Colonic mucosa (tissue), 4 donors: ENCODE results near the gene CBLL2. TPM values are rescaled to one million over a fixed set of nuclear protein-coding genes. Genes with fewer than 3 reads are reported as not detected.

Source experiments
- DNase-seq: peaks from one replicate; pipeline ENCODE4 v3.0.0-alpha.2; 2020
- H3K27ac ChIP-seq: fragments of 200-600 bp; one replicate; pipeline ENCODE4 v1.8.0; 2021
- H3K27me3 ChIP-seq: fragments of 200-600 bp; one replicate; pipeline ENCODE4 v1.8.0; 2021
- H3K36me3 ChIP-seq: fragments of 200-600 bp; one replicate; pipeline ENCODE4 v1.8.0; 2021
- H3K4me1 ChIP-seq: fragments of 200-600 bp; one replicate; pipeline ENCODE4 v1.8.0; 2021; ENCODE audit warnings: mild to moderate bottlenecking
- H3K4me3 ChIP-seq: fragments of 200-600 bp; one replicate; pipeline ENCODE4 v1.8.0; 2021
- H3K9ac ChIP-seq, 2 donors: one replicate each; pipeline ENCODE4 v1.7.0; 2013; ENCODE audit warnings: control low read depth in 2 of 2, low read depth in 2 of 2, low read length in 2 of 2
- H3K9me3 ChIP-seq: fragments of 200-600 bp; one replicate; pipeline ENCODE4 v1.8.0; 2021
- intact Hi-C: fragments of 100-400 bp; cut with DNase I; formaldehyde crosslinking; loops from one replicate; pipeline ENCODE4 v1.14.1; 2022
- total RNA-seq, 2 donors: library from RNA; stranded (reverse); fragmentation: NEBNext Ultra II Directional in 1 of 2; extraction: Animal tissue kit (Norgen Biotek cat#: 25700) in 1 of 2; gene quantifications; one replicate each; pipeline ENCODE4 v1.2.1, GENCODE V29; 2021
- TF ChIP-seq, protein P1 (sequence below): fragments of 200-600 bp; IDR thresholded peaks from one replicate; pipeline ENCODE4 v1.8.0; 2022; ENCODE audit warnings: antibody characterized with exemption, mild to moderate bottlenecking
- donor health status: healthy.
- donor health status: DM: no; HTN: no; CAD: no.
- donor health status: DM: no; HTN: no; CAD: no.

Gene CBLL2, protein sequence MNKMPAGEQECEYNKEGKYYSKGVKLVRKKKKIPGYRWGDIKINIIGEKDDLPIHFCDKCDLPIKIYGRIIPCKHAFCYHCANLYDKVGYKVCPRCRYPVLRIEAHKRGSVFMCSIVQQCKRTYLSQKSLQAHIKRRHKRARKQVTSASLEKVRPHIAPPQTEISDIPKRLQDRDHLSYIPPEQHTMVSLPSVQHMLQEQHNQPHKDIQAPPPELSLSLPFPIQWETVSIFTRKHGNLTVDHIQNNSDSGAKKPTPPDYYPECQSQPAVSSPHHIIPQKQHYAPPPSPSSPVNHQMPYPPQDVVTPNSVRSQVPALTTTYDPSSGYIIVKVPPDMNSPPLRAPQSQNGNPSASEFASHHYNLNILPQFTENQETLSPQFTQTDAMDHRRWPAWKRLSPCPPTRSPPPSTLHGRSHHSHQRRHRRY
- total RNA-seq: not detected

DNA sequence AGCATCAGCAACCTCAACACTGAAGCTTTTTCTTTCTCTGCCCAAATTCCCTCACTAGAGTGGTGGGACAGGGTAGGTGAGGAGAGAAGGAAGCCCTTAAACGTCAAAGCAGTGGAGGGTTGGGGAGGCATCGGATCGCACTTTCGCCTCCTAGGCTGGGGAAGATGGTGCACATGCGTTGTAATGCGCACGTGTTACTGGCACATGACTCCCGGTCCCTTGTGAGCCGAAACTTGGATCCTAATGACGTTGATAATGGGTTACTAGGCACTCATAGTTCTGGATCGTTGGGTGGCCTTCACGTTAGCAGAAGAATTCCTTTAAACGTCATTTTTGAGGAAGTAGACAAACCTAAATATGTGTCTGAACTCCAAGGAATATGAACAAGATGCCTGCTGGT lies at the start of gene CBLL2:
TSS of gene CBLL2 (plus strand) at position 301 of the 400 bp plus-strand sequence. CDS start at position 380, 79 bp downstream.
- intact Hi-C loops: no loop called here
- Histone ChIP-seq H3K9ac (no peak within 1 kb of the TSS), H3K36me3 (no peaks in the 10 kb centered on the region)

DNA sequence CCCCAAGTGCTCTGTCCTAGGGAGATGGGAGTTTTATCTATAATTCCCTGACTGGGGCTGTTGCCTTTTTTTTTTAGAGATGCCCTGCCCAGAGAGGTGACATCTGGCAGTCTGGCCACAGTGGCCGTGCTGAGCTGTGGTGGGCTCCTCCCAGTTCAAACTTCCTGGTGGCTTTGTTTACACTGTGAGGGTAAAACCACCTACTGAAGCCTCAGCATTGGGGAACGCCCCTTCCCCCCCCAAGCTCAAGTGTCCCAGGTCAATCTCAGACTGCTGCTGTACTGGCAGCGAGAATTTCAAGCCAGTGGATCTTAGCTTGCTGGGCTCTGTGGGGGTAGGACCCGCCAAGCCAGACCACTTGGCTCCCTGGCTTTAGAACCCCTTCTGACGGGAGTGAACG lies 38.3 kb upstream of the CBLL2 start:
- H3K4me3 ChIP-seq: no peak overlapping the region
- no peaks in the 10 kb centered on the region for H3K27me3 ChIP-seq
- H3K27ac ChIP-seq: no peak overlapping the region
- H3K4me1 ChIP-seq: no peaks in the 10 kb centered on the region
- H3K9ac ChIP-seq: no peak overlapping the region
- no peak for DNase-seq
- intact Hi-C loops: no loop called here
- H3K9me3 ChIP-seq: no peaks in the 10 kb centered on the region
- TF ChIP-seq, protein P1, sequence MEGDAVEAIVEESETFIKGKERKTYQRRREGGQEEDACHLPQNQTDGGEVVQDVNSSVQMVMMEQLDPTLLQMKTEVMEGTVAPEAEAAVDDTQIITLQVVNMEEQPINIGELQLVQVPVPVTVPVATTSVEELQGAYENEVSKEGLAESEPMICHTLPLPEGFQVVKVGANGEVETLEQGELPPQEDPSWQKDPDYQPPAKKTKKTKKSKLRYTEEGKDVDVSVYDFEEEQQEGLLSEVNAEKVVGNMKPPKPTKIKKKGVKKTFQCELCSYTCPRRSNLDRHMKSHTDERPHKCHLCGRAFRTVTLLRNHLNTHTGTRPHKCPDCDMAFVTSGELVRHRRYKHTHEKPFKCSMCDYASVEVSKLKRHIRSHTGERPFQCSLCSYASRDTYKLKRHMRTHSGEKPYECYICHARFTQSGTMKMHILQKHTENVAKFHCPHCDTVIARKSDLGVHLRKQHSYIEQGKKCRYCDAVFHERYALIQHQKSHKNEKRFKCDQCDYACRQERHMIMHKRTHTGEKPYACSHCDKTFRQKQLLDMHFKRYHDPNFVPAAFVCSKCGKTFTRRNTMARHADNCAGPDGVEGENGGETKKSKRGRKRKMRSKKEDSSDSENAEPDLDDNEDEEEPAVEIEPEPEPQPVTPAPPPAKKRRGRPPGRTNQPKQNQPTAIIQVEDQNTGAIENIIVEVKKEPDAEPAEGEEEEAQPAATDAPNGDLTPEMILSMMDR: no peak
- H3K36me3 ChIP-seq: no peaks in the 10 kb centered on the region

More for the DNA sequence above, at the start of gene CBLL2:
- no peaks in the 10 kb centered on the region for H3K9me3 ChIP-seq
- no peak within 1 kb of the TSS for H3K4me3 ChIP-seq
- H3K27me3 ChIP-seq: no peaks in the 10 kb centered on the region
- TF ChIP-seq, protein P1: no peak
- no peak for DNase-seq
- no peaks in the 10 kb centered on the region for H3K4me1 ChIP-seq
- no peak within 1 kb of the TSS for H3K27ac ChIP-seq

DNA sequence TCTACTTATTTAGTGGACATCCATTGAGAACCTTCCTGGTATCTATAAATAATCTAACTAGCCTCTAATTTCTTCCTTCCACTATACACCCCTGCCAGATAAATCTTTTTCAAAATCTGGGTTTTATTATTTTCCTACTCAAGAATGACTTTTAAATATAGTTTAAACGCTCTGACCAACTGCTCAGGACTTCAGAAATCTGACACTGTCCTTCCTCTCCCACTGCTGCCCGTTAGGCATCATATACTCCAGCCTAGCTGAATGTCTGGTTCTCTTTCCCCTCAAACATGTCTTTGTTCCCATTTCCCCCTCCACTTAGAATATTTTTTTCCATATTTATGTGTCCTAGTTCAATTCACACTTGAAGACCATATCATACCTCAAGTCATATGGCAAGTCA lies 35.2 kb upstream of the CBLL2 start:
- H3K4me3 ChIP-seq: no peak overlapping the region
- no peaks in the 10 kb centered on the region for H3K9me3 ChIP-seq
- H3K36me3 ChIP-seq: no peaks in the 10 kb centered on the region
- H3K9ac ChIP-seq: no peak overlapping the region
- H3K27me3 ChIP-seq: no peaks in the 10 kb centered on the region
- no peak for DNase-seq
- TF ChIP-seq, protein P1: no peak
- no peak overlapping the region for H3K27ac ChIP-seq
- no peaks in the 10 kb centered on the region for H3K4me1 ChIP-seq
- intact Hi-C loops: no loop called here

DNA sequence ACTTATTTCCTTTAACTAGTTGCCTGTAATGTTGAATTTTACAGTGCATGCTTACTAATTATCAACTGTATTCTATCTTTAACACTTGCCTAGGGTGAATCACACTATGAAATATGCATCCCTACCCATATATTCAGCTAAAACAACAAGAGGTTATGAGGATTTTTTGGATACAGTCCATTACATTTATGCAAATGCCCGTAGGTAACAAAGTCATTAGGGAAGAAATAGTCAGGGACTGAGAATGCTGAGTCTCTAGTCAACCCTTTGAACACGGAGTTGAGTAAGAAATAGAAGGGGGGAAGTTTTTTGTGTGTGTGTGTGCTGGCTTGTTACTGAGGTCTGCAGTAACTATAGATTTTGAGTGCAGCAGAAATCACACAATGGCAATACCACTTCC lies 26.1 kb upstream of the CBLL2 start:
- H3K4me3 ChIP-seq: no peak overlapping the region
- TF ChIP-seq, protein P1: no peak
- no peak overlapping the region for H3K27ac ChIP-seq
- H3K9ac ChIP-seq: no peak overlapping the region
- no peaks in the 10 kb centered on the region for H3K36me3 ChIP-seq
- DNase-seq: no peak
- no peaks in the 10 kb centered on the region for H3K9me3 ChIP-seq
- intact Hi-C loops: no loop called here
- no peaks in the 10 kb centered on the region for H3K4me1 ChIP-seq
- no peaks in the 10 kb centered on the region for H3K27me3 ChIP-seq

DNA sequence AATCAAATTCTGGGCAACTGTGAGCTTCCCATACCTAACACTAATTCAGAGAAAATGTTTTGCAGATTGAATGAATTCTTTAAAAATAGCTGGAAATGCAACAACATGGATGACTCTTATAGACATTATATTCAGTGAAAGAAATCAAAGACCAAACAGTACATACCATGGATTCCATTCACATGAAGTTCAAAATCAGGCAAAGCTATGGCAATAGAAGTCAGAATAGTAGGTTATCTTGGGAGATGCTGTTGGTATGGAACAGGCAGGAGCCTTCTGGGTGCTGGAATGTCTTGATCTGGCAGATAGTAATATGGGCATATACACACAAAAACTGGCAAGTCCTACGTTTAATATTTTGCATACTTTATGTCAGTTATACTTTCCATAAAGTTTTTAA lies 25.5 kb upstream of the CBLL2 start:
- Histone ChIP-seq H3K9ac (no peak overlapping the region), H3K4me3 (no peak overlapping the region), H3K9me3 (no peaks in the 10 kb centered on the region), H3K4me1 (no peaks in the 10 kb centered on the region), H3K36me3 (no peaks in the 10 kb centered on the region), H3K27me3 (no peaks in the 10 kb centered on the region), H3K27ac (no peak overlapping the region)
- intact Hi-C loops: no loop called here
- TF ChIP-seq, protein P1: no peak
- DNase-seq: no peak
